Uterus (tissue), 2 donors: ENCODE data around the gene USP10.

Experiments used
- CTCF ChIP-seq, 4 experiments: fragments of 200-600 bp in 2 of 4; fragments of 450-650 bp in 2 of 4; sonication (generic) in 2 of 4; IDR thresholded peaks; one replicate each; pipeline ENCODE4 v1.5.1; 2016 to 2019; ENCODE audit warnings: antibody characterized with exemption in 4 of 4, mild to moderate bottlenecking in 2 of 4, moderate library complexity in 1 of 4
- POLR2A ChIP-seq, 2 donors: fragments of 450-650 bp; IDR thresholded peaks; one replicate each; pipeline ENCODE4 v1.6.1; 2016; ENCODE audit warnings: antibody characterized with exemption in 2 of 2, mild to moderate bottlenecking in 1 of 2, moderate library complexity in 1 of 2

- TF ChIP-seq CTCF (IDR thresholded peaks at IDR 0.05) (no peak), POLR2A (IDR thresholded peaks at IDR 0.05) (no peak)
Measured at GRCh38 chr16:84764970-84765369, 65.2 kb downstream of the USP10 start.
